Epithelial cell of esophagus (primary cell): ENCODE results near the gene TOMM7.

ENCODE experiments used
- DNase-seq: peaks from one replicate; pipeline ENCODE4 v3.0.0; 2010; ENCODE audit warnings: low read depth
- H3K4me3 ChIP-seq: 2 replicates; pipeline ENCODE4 v1.5.1; 2011; ENCODE audit warnings: mild to moderate bottlenecking, low read length, control low read depth
- TF ChIP-seq, protein P1 (sequence below): IDR thresholded peaks from 2 replicates; pipeline ENCODE4 v1.5.1; 2011; ENCODE audit warnings: low read depth, mild to moderate bottlenecking, low read length, control low read depth, inconsistent platforms; ENCODE audit not compliant: insufficient read depth; ENCODE audit errors: missing control alignments

The TOMM7 gene

DNA sequence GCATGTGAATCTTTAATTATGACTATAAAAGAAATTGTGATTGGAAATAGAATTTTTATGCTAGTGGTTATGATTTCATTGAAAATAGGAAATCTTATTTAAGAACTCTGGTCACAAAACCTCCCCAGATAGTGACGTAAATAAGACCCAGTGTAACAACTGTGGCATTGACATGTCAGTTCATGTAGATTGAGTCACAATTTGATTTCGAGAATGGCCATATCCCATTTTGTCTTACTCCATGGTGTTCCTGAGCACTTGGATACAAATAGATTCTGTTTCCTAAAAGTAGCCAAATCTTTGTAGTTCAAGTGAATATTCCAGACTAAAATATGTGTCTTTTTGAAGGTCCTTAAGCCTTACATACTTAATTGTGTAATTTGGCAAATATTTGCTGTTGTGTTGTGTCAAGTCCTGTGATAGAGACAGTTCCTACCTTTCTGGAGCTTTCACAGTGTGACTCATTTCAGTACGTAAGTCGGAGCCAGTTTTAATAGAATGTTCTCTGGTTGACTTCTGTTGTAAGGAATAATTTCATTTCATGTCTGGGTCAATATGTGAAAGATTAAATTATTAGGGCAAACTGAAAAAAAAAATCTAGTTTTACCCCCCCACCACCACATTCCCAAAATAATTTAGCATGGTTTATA is 37.1 kb upstream of the TOMM7 start:
- DNase-seq = peak; percentile 92
- TF ChIP-seq, protein P1, sequence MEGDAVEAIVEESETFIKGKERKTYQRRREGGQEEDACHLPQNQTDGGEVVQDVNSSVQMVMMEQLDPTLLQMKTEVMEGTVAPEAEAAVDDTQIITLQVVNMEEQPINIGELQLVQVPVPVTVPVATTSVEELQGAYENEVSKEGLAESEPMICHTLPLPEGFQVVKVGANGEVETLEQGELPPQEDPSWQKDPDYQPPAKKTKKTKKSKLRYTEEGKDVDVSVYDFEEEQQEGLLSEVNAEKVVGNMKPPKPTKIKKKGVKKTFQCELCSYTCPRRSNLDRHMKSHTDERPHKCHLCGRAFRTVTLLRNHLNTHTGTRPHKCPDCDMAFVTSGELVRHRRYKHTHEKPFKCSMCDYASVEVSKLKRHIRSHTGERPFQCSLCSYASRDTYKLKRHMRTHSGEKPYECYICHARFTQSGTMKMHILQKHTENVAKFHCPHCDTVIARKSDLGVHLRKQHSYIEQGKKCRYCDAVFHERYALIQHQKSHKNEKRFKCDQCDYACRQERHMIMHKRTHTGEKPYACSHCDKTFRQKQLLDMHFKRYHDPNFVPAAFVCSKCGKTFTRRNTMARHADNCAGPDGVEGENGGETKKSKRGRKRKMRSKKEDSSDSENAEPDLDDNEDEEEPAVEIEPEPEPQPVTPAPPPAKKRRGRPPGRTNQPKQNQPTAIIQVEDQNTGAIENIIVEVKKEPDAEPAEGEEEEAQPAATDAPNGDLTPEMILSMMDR = no peak

DNA sequence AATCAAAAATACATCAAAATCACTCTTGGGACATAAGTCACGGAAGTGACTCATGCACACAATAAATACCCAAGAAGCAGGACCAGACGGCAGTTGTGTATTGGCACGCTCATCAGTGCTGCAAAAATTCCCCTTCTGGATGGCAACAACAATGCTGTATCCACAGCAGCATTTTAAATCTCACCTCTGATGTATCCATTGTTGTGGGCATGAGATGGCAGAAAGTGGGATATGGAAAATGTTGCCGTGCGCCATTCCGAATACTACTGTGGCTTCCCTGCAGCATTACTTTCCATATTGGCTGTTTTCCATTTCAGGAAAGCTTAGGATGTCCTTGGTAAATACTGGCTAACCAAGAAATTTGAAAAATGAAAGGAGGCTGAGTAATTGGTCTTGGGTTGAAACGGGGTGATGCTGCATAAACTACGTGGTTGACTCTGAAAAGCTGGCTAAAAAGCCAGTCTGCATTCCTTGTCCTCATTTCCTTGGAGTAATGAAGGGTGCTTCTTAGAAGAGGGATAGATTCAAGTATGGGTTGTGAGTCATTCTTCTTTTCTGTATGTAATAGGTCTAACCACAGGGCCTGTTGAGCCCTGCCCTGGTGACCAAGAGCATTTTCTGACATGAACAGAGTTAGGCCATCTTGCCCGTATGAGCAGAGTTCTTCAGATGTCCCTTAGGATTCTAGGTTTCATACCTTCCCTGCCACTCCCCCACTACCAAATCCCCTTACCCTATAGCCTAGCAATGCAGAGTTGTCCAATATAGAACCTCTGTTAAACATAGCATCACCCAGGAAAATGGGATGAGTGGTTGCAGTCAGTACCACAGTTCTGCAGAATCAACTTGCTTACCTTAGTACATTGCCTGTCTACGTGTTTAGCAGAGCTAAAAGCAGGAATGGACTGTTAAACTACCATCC is 36.3 kb upstream of the TOMM7 start:
- TF ChIP-seq, protein P1 = no peak
- DNase-seq = peak; percentile 97
- no peak overlapping the region for H3K4me3 ChIP-seq

More for the DNA sequence above, 37.1 kb upstream of the TOMM7 start:
- H3K4me3 ChIP-seq = no peak overlapping the region

GRCh38 chr7:22858274-22858639 is 35.6 kb upstream of the TOMM7 start:
- H3K4me3 ChIP-seq = no peak overlapping the region
- TF ChIP-seq, protein P1 = no peak
- DNase-seq = no peak

GRCh38 chr7:22856416-22856815 is 33.8 kb upstream of the TOMM7 start:
- H3K4me3 ChIP-seq = peak overlapping the region; percentile 78
- TF ChIP-seq, protein P1 = no peak
- no peak for DNase-seq

GRCh38 chr7:22855049-22855392 is 32.4 kb upstream of the TOMM7 start:
- TF ChIP-seq, protein P1 = no peak
- DNase-seq = no peak
- H3K4me3 ChIP-seq = peak overlapping the region; percentile 78

DNA sequence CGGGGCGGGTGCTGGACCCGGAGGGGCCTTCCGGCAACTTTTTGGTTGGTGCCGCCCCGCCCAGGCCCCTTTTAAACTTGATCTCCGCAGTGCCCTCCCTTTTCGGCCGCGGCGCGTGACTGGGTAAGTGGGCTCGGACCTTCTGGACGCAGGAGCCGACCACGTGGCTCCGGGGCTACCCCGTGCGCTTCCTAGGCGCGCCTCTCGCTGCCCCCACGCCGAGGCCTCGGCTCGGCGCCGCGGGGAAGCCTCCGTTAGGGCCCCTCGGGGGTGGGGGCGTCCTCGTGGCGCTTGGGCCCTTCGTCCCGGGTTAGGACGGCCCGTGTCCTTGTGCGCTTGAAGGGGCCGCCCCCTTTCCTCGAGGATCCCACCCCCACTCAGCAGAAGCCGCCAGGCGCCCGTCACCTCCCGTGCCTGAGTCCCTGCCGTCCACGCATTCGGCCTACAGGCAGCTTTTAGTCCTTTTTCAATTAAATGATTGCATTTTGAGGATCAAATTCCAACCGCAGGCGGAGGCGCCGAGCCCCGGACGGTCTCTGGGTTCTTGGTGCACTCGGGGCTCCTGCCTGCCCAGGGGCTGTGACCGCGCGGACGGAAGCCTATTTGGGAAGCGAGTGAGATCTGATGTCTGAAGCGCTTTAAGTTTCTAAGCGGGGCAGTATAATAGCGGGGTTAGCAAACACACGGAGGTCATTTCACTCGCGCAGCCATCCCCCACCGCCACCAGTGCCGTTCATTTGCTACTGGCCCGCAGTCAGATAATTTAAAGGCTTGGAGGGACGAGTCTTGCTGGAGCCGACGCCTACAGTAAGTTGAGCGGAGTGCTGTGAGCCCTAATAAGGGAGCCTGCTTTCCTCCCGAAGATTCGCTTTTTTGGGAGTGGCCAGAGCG is 31.8 kb upstream of the TOMM7 start:
- DNase-seq = peak; percentile 70

More for the DNA sequence above, 31.8 kb upstream of the TOMM7 start:
- TF ChIP-seq, protein P1 = no peak
- H3K4me3 ChIP-seq = peak overlapping the region; percentile 78
